Epithelial cell of proximal tubule (primary cell): ENCODE data around the gene EBLN1. TPM values are rescaled to one million over a fixed set of nuclear protein-coding genes. Genes with fewer than 3 reads are reported as not detected.

Source experiments
- DNase-seq: peaks from one replicate; pipeline ENCODE4 v3.0.0-alpha.2; 2011; ENCODE audit warnings: low read depth
- H3K4me3 ChIP-seq: 2 replicates; pipeline ENCODE4 v1.5.1; 2011; ENCODE audit warnings: low read depth, mild to moderate bottlenecking, low read length
- total RNA-seq: library from RNA; depleted of rRNA; stranded (reverse); fragments of >200 nt; gene quantifications from 2 replicates; pipeline ENCODE4 v1.2.3, GENCODE V29; 2015
- TF ChIP-seq, protein P1 (sequence below): conservative IDR thresholded peaks from 2 replicates; pipeline ENCODE4 v1.5.1; 2012; ENCODE audit warnings: low read depth, mild to moderate bottlenecking, low read length

EBLN1 gene
- total RNA-seq, 1 donor from 2014 or later = not detected

DNA sequence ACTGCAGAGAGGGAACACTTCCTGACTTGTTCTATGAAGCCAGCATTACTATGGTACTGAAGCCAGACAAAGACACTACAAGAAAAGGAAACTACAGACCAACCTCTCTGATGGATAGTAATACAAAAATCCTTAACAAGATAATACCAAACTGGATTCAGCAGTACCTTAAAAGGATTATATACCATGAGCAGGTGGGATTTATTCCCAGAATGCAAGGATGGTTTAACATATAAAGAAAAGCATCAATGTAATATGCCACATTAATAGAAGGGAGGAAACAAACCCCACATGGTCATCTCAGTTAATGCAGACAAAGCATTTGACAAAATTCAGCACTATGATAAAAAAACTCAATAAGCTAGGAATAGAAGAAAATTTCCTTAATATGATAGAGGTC lies 47.2 kb downstream of the EBLN1 start:
- TF ChIP-seq, protein P1, sequence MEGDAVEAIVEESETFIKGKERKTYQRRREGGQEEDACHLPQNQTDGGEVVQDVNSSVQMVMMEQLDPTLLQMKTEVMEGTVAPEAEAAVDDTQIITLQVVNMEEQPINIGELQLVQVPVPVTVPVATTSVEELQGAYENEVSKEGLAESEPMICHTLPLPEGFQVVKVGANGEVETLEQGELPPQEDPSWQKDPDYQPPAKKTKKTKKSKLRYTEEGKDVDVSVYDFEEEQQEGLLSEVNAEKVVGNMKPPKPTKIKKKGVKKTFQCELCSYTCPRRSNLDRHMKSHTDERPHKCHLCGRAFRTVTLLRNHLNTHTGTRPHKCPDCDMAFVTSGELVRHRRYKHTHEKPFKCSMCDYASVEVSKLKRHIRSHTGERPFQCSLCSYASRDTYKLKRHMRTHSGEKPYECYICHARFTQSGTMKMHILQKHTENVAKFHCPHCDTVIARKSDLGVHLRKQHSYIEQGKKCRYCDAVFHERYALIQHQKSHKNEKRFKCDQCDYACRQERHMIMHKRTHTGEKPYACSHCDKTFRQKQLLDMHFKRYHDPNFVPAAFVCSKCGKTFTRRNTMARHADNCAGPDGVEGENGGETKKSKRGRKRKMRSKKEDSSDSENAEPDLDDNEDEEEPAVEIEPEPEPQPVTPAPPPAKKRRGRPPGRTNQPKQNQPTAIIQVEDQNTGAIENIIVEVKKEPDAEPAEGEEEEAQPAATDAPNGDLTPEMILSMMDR = no peak
- DNase-seq = no peak
- H3K4me3 ChIP-seq = no peak overlapping the region

DNA sequence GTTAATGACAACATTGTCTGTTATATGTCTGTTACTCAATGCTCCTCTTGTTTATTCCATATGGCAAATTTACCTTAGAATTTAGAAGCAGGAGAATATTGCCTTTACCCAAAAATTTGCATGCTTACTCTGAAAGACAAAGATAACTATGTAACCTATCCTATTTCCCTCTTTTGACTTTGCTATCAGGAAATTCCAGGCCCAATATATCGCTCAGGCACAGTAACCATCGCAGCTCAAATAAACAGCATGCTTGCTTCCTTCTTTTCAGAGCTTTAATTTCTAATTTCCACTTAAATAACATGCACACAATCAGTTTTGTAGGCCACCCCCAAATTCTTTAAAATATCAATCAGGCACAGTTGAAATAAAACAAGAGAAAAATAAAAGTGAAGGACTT lies 57.8 kb downstream of the EBLN1 start:
- no peak overlapping the region for H3K4me3 ChIP-seq
- DNase-seq = no peak
- TF ChIP-seq, protein P1 = no peak

DNA sequence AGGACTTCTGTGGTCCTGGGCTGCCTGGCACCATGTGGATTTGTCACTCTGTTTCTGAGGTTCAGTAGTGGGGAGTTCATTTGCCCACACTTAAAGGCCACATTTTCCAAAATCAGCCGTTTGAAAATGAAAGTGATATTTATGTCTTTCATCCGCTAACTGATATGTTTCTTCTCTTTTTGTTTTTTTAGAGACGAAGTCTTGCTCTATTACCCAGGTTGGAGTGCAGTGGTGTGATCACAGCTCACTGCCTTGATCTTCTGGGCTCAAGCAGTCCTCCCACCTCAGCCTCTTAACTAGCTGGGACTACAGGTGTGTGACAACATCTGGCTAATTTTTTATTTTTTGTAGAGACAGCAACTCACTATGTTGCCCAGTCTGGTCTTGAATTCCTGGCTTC lies 58.6 kb downstream of the EBLN1 start:
- TF ChIP-seq, protein P1 = no peak
- no peak overlapping the region for H3K4me3 ChIP-seq
- no peak for DNase-seq

Other genes starting within 250 kb of the EBLN1 start
- gene DNAJC1, start 214.3 kb downstream of the EBLN1 start, total RNA-seq = 22.8 and 28.7 TPM in 2 replicates
- 41.7 and 43.8 TPM in 2 replicates for gene COMMD3, start 98.4 kb upstream of the EBLN1 start, total RNA-seq
- 29.6 and 37.2 TPM in 2 replicates for gene BMI1, start 103.1 kb upstream of the EBLN1 start, total RNA-seq
- gene SPAG6, start 127.5 kb upstream of the EBLN1 start, total RNA-seq = 0.07 TPM in 1 of 2 replicates, not detected in the other